Measurements from ENCODE around the gene PPP6R1.

The PPP6R1 gene

DNA sequence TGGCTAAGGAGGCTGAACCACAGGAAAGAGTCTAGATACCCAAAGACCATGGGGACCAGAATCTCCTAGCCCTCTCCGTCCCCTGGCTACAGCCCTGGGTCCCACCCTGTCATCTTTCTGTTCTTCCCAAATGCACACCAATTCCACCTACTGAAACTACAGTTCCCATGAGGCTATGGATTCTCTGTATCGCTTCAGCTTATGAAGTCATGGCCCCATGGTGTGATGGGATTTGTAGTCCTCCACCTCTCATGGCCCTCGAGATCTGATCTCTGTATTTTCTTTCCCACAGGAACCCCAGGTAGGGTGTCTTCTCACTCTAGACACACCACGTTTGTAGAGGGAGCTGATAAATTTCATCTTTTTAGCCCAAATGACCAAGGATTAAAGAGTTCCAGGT lies 61.3 kb downstream of the PPP6R1 start:
- Mint-ChIP-seq H3K9me3 (no peaks in the 10 kb centered on the region), H3K4me1 (ENCODE audit: low read depth) (peaks cover 13% of the 10 kb centered on the region), H3K27ac (no peak overlapping the region), H3K4me3 (no peak overlapping the region), H3K36me3 (ENCODE audit: low read depth) (no peaks in the 10 kb centered on the region), H3K27me3 (peaks cover 37% of the 10 kb centered on the region)
- intact Hi-C loops (cut with micrococcal nuclease) = no loop called here

DNA sequence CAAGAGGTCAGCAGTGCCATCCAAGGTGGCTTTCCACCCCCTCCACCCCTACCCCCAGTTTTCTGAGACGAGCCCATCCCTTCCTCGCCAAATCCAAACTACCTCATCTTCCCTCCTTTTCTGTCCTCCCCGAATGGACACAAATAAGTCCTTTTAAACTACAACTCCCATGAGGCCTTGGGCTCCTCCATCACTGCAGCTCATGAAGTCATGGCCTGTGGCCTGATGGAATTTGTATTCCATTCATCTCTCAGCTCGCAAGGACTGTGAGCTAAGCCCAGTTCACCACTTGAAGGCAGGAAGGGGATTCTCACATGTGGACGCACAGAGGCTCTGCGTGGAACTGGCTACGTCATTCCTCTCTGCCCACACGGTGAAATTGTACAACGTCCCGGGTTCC lies 62.0 kb downstream of the PPP6R1 start:
- H3K27ac Mint-ChIP-seq = no peak overlapping the region
- H3K9me3 Mint-ChIP-seq = no peaks in the 10 kb centered on the region
- peaks cover 8% of the 10 kb centered on the region for H3K4me1 Mint-ChIP-seq (ENCODE audit: low read depth)
- H3K36me3 Mint-ChIP-seq (ENCODE audit: low read depth) = no peaks in the 10 kb centered on the region
- intact Hi-C loops (cut with micrococcal nuclease) = no loop called here
- peaks cover 38% of the 10 kb centered on the region for H3K27me3 Mint-ChIP-seq
- no peak overlapping the region for H3K4me3 Mint-ChIP-seq

DNA sequence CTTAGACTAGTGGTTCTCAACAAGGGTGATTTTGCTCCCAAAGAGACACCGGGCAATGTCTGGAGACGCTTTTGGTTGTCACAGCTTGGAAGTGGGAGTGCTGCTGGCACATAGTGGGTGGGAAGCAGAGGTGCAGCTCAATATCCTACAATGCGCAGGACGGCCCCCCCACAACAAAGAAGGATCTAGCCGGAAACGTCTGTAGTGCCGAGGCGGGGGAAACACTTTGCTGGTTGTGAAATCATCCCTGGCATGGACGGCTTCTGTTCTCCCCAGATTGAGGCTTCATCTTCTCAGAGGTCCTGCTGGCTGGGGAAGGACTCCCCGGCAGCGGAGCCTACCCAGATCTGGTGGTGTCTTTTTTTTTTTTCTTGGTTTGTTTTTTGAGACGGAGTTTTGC lies 65.3 kb downstream of the PPP6R1 start:
- no peak overlapping the region for H3K4me3 Mint-ChIP-seq
- no peak overlapping the region for H3K27ac Mint-ChIP-seq
- no peaks in the 10 kb centered on the region for H3K36me3 Mint-ChIP-seq (ENCODE audit: low read depth)
- H3K27me3 Mint-ChIP-seq = peaks cover 41% of the 10 kb centered on the region
- intact Hi-C loops (cut with micrococcal nuclease) = no loop called here
- H3K9me3 Mint-ChIP-seq = no peaks in the 10 kb centered on the region
- H3K4me1 Mint-ChIP-seq (ENCODE audit: low read depth) = peaks cover 20% of the 10 kb centered on the region

DNA sequence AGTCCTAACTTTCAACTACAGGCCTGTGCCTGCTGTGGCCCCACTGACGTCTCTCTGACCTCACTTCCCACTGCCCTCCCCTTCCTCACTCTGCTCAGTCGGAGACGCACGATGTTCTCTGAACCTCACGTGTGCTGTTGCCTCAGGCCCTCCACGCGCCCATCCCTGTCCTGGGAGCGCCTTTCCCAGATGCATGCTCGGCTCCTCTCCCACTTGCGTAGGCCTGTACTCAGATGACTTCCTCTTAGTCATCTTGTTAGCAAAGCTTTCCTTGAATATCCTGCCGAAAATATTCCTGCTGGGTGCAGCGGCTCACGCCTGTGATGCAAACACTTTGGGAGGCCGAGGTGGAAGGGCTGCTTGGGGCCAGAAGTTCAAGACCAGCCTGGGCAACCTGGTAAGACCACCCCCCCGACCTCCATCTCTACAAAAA lies 69.4 kb downstream of the PPP6R1 start:
- no peaks in the 10 kb centered on the region for H3K36me3 Mint-ChIP-seq (ENCODE audit: low read depth)
- no peaks in the 10 kb centered on the region for H3K9me3 Mint-ChIP-seq
- no peak overlapping the region for H3K27ac Mint-ChIP-seq
- intact Hi-C loops (cut with micrococcal nuclease) = no loop called here
- H3K27me3 Mint-ChIP-seq = peaks cover 54% of the 10 kb centered on the region
- H3K4me3 Mint-ChIP-seq = no peak overlapping the region
- H3K4me1 Mint-ChIP-seq (ENCODE audit: low read depth) = peaks cover 23% of the 10 kb centered on the region

DNA sequence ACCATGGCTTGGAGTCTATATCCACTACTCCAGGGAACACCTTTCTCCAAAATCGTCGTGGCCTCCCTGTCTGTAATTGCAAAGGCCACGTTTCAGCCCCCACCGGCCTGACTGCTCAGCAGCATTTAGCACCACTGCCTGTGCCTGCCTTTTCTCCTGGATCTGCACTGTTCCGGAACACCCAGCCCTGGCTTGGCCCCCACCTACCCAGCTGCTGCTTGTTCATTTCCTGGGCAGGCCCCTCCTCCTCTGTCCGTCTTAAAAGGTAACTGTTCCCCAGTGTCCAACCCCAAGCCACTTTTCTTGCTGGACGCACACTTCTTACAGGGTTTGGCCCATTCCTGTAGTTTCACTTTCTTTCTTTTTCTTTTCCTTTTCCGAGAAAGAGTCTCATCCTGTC lies 70.2 kb downstream of the PPP6R1 start:
- intact Hi-C loops (cut with micrococcal nuclease) = no loop called here
- peaks cover 20% of the 10 kb centered on the region for H3K4me1 Mint-ChIP-seq (ENCODE audit: low read depth)
- no peaks in the 10 kb centered on the region for H3K36me3 Mint-ChIP-seq (ENCODE audit: low read depth)
- H3K27me3 Mint-ChIP-seq = peaks cover 54% of the 10 kb centered on the region
- no peaks in the 10 kb centered on the region for H3K9me3 Mint-ChIP-seq
- no peak overlapping the region for H3K4me3 Mint-ChIP-seq
- no peak overlapping the region for H3K27ac Mint-ChIP-seq

DNA sequence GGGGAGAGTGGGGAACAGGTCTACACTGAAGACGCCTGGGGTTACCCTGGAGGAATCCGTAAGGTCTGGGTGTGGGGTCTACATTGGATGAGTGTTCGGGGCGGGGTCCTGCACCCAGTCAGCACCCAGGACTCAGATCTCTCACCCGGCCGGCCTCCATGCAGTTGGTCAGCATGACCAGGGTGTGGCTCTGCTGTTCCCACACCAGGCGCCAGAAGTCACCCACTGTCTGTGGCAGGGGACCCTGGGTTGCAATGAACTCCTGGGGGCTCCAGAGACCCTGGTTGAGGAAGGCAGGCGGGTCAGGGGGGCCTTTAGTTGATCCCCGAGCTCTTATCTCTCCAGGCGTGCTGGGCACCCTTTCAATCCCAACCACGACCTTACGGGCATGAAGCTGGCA lies 72.7 kb downstream of the PPP6R1 start:
- H3K36me3 Mint-ChIP-seq (ENCODE audit: low read depth) = no peaks in the 10 kb centered on the region
- peaks cover 15% of the 10 kb centered on the region for H3K4me1 Mint-ChIP-seq (ENCODE audit: low read depth)
- no peaks in the 10 kb centered on the region for H3K9me3 Mint-ChIP-seq
- no peak overlapping the region for H3K4me3 Mint-ChIP-seq
- no peak overlapping the region for H3K27ac Mint-ChIP-seq
- H3K27me3 Mint-ChIP-seq = peaks cover 47% of the 10 kb centered on the region
- intact Hi-C loops (cut with micrococcal nuclease) = no loop called here

DNA sequence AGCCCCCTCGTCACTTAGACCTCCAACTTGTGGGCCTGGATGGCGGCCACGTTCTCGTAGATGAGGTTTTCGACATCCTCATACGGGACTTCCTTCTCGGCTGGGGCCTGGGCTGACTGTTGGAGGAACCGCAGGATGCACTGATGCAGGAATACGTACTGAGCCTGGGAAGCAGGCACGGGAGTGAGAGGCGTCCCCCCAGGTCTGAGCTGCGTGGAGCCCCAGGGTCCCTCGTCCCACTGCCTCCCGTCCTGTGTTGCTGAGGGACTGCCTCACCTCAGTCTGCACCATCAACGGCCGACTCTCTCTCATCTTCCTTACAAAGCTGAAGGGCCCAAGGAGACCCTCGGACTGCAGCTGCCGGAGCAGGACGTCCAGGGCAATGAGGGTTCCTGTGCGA lies 77.1 kb downstream of the PPP6R1 start:
- peaks cover 21% of the 10 kb centered on the region for H3K4me1 Mint-ChIP-seq (ENCODE audit: low read depth)
- H3K4me3 Mint-ChIP-seq = no peak overlapping the region
- intact Hi-C loops (cut with micrococcal nuclease) = no loop called here
- peaks cover 77% of the 10 kb centered on the region for H3K27me3 Mint-ChIP-seq
- H3K27ac Mint-ChIP-seq = no peak overlapping the region
- no peaks in the 10 kb centered on the region for H3K9me3 Mint-ChIP-seq
- H3K36me3 Mint-ChIP-seq (ENCODE audit: low read depth) = no peaks in the 10 kb centered on the region
